ENCODE results near the gene THRB. TPM values are rescaled to one million over a fixed set of nuclear protein-coding genes. Genes with fewer than 3 reads are reported as not detected.

The THRB gene
- total RNA-seq, 3 donors from 2014 or later: 25.1 to 75.5 (median 59.8) TPM

GRCh38 chr3:24184528-24185176 lies 310.0 kb downstream of the THRB start:
- H3K36me3 ChIP-seq (ENCODE audit: low read depth): no peaks in the 10 kb centered on the region
- no peaks in the 10 kb centered on the region for H3K4me1 ChIP-seq (ENCODE audit: low read depth)
- H3K4me3 ChIP-seq: no peak overlapping the region
- no peaks in the 10 kb centered on the region for H3K9me3 ChIP-seq
- DNase-seq (no peak), ATAC-seq (no peak)
- intact Hi-C loops (cut with DNase I, micrococcal nuclease): no loop called here
- TF ChIP-seq CTCF (IDR thresholded peaks at IDR 0.05): no peak

- H3K4me1 ChIP-seq (ENCODE audit: low read depth): no peaks in the 10 kb centered on the region
- TF ChIP-seq CTCF (IDR thresholded peaks at IDR 0.05): no peak
- H3K9me3 ChIP-seq: no peaks in the 10 kb centered on the region
- no peaks in the 10 kb centered on the region for H3K36me3 ChIP-seq (ENCODE audit: low read depth)
- ATAC-seq (no peak), DNase-seq (no peak)
- no peak overlapping the region for H3K4me3 ChIP-seq
- intact Hi-C loops (cut with DNase I, micrococcal nuclease): no loop called here
Measured at GRCh38 chr3:24182756-24183155, 311.9 kb downstream of the THRB start.

GRCh38 chr3:24181256-24181655 lies 313.4 kb downstream of the THRB start:
- no peak for TF ChIP-seq CTCF (IDR thresholded peaks at IDR 0.05)
- Histone ChIP-seq H3K9me3 (no peaks in the 10 kb centered on the region), H3K36me3 (ENCODE audit: low read depth) (no peaks in the 10 kb centered on the region), H3K4me1 (ENCODE audit: low read depth) (no peaks in the 10 kb centered on the region), H3K4me3 (no peak overlapping the region)
- ATAC-seq (no peak), DNase-seq (no peak)
- intact Hi-C loops (cut with DNase I, micrococcal nuclease): no loop called here

GRCh38 chr3:24180616-24181015 lies 314.0 kb downstream of the THRB start:
- intact Hi-C loops (cut with DNase I, micrococcal nuclease): no loop called here
- Histone ChIP-seq H3K9me3 (no peaks in the 10 kb centered on the region), H3K4me1 (ENCODE audit: low read depth) (no peaks in the 10 kb centered on the region), H3K36me3 (ENCODE audit: low read depth) (no peaks in the 10 kb centered on the region), H3K4me3 (no peak overlapping the region)
- no peak for TF ChIP-seq CTCF (IDR thresholded peaks at IDR 0.05)
- DNase-seq (no peak), ATAC-seq (no peak)

- H3K9me3 ChIP-seq: no peaks in the 10 kb centered on the region
- ATAC-seq (no peak), DNase-seq (no peak)
- H3K4me3 ChIP-seq: no peak overlapping the region
- no peaks in the 10 kb centered on the region for H3K36me3 ChIP-seq (ENCODE audit: low read depth)
- H3K4me1 ChIP-seq (ENCODE audit: low read depth): no peaks in the 10 kb centered on the region
- TF ChIP-seq CTCF (IDR thresholded peaks at IDR 0.05): no peak
- intact Hi-C loops (cut with DNase I, micrococcal nuclease): no loop called here
Measured at GRCh38 chr3:24177201-24177600, 317.4 kb downstream of the THRB start.

GRCh38 chr3:24174614-24175013 lies 320.0 kb downstream of the THRB start:
- no peaks in the 10 kb centered on the region for H3K4me1 ChIP-seq (ENCODE audit: low read depth)
- TF ChIP-seq CTCF (IDR thresholded peaks at IDR 0.05): no peak
- no peaks in the 10 kb centered on the region for H3K36me3 ChIP-seq (ENCODE audit: low read depth)
- ATAC-seq (no peak), DNase-seq (no peak)
- no peaks in the 10 kb centered on the region for H3K9me3 ChIP-seq
- intact Hi-C loops (cut with DNase I, micrococcal nuclease): no loop called here
- no peak overlapping the region for H3K4me3 ChIP-seq
